ENCODE measurements around the gene SUSD2.
A peak's percentile ranks its signal among the peaks of the same experiment; 100 is the strongest.

The SUSD2 gene

DNA sequence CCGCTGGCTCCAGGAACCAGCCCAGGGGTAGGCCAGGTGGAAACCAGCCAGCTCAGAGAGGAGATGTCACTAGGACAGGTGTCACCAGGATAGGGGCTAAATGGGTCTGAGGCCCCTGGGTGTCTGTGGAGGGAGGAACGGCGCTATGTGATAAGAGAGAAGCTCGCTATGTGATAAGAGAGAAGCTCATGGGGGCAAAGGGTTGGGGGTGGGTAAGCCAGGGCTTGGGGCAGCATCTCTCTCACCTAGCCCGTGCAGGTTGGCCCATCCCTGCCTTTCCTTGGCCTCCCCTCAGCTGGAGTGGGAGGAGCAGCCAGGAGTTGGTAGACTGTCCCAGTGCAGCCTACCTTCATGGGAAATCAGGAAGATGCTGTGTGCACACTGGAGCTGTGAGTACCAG, 26.5 kb upstream of the SUSD2 start:
- DNase-seq: no peak

DNA sequence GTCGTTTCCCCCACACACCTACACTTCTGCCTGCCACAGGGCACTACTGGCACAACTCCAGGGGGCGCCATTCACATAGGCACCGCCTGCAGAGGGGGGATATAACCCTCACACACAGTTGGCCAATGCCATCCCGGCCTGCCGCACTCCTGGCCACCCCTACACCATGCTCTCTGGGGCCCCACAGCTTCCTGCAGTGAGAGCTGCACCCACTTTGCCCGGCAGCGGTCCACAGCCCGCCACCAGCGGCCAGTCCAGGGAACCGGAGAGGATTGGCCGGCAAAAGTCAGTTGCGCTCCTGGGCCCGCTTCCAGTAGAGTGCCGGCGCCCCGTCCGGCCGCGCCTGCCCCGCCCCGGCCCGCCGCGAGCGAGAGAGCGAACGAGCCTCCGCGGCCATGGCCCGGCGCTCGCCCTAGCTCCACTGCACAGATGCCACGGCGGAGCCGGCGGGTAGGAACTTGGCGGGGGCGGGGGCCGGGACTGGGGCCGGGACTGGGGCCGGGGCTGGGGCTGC, 25.6 kb upstream of the SUSD2 start:
- peak; percentile 33 for DNase-seq

DNA sequence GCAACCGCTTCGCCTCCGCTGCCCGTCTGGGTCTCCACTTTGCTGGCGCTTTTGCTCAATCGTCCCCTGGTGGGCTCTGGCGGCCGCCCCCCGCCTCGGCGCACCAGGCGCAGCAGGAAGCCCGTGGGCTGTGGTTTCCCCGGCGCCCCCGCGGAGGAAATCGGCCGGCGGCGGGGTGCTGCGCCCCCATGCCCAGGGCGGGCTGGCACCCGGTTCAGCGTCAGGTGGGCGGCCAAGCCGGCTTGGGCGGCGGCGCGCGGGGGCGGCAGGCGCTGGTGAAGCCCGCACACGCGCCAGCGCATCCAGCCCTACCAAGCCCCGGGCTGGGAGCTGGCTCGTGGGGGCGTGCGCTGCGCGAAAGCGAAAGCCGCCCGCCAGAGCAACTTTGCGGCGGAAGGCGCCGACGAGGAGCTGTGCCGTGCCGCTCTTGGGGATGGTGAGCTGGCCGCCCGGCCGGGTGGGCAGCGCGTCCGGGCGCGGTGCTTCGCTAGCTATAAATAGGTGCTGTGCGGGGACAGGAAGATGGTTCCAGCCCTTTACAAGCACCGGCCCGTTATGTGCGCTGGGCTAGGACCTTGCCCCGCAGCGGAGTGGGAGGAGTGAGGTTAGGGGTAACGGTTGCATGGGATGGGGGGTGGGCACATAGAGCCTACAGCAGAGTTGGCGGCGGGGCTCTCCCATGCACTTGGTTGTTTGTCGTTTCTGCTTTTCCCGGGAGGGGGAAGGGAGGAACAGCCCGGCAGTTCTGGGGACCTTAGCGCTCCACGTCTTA, 25.0 kb upstream of the SUSD2 start:
- DNase-seq: peak; percentile 43

DNA sequence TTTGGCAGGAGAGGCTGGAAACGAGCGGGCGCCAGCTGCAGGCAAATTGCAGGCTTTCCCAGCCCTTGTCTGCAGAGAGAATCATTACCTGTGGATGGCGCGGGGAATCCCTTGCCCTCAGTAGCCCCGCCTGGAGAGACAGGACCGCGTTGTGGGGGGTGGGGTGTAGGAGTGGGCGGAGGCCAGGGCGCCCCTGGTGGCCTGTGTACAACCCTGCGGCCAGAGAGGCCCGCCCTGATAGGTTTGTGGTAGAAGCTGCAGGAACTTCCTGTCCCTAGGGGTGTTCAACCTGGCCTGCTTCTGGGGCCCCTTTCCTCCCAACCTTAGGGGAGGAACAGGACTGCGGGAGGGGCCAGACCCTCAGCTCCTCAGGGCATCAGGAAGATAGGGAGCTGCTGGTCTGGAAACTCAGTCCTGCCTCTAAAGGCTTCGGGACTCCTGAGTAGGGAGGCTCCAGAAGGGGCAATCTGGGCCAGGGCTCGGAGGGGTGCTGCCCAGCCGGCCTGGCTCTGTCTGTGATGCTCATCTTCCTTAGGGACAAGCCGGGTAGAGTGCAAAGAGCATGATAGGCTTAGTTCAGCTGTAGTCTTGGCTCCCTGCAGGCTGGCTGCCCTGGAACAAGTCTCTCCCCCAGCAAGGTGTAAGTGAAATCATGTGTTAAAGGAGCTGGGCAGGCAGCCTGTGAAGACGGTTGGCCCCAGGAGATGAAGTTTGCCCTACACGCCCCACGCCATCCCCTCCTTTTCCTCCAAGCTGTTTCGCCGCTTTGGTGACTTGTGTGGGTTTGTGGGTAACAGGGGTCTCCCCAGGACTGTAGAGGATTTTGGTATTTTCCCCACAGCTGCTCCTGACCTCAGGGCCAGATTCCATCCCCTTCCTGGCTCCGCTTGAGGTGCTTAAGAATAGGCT, 24.1 kb upstream of the SUSD2 start:
- DNase-seq: peak; percentile 90

DNA sequence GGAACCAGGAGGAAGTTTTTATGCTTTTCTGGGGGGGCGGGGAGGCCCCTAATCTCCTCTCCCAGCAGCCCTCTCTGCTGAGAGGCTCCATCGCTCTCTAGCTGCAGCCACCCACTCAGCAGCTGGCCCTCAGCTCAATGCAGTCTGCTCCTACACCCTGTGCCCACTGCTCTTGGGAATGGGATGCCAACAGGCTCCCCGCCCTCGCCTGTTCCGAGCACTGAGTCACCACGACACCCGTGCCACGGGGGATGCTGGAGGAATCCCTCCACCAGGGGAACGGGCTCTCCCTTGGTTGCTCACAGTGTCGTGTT, 23.5 kb upstream of the SUSD2 start:
- no peak for DNase-seq

DNA sequence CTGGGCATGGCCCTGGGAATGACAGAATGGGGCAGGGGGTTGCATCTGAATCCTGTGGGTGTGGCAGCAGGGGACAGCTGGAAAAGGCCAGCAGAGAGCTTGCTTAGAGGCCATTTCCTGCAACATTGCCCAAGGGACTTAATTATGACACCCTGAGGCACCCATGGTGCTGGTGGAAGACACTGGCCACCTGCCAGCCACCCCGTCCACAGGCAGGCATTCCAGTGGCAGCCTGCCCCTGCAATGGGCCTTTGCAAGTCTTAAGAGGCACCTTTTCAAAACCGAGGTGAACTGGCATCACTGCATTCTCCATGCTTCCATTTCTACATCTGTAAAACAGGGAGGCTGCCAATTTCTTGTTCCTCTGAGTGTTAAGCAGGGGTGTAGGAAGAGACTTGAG, 21.6 kb upstream of the SUSD2 start:
- DNase-seq: peak; percentile 14

DNA sequence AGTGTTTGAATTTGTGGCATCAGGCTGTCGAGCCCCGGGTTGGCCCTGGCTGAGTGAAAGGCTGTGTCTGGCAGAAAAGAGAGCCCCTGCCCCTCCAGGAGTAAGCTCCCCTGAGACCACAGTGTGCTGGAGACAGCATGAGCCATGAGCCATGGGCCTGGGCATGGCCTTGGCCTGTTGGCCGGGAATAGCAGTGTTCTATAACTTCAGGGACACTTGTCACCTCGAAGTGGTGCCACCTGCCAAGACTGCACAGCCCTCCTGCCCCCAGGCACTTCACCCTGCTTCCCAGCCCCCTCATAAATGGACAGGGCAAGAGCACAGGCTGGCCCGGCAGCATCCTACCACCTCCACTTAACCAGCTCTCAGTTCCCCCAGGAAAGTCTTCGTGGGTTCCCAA, 20.7 kb upstream of the SUSD2 start:
- no peak for DNase-seq

DNA sequence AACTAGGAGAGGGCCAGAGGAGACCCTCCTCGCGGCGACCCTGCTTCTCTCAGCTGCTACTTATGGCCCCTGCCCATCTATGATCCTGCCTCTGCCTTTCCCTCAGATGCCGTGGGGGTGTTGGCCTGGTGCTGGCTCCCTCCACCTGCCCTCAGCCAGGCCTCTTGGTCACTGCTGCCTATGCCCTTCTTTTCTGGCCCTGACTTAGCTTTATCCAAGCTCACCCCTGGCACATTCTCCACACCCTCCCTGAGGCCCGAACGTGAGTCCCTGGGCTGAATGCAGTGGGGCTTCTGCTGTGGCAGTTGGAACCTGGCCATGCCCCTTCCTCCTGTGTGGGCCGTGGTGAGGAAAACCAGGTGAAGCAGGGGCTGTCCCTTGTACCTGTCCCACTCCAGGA, 19.8 kb upstream of the SUSD2 start:
- no peak for DNase-seq

DNA sequence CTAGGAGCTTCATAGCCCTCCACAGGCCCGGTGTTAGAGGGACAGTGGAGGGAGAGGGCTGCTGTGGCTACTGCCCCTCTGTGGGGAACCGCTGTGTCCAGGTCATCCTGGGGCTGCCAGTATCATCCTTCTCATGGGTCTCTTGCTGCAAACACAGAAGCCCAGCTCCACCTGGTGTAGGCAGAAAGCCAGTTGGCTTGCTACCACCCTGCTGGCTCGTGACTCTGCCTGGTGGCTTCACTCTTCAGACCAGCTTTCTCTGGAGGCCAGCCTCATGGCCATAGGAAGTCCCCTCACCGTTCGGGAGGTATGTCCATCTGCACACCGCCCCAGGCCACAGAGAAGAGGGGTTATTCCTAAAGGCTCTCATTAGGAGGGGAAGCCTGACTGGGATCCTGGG, 19.4 kb upstream of the SUSD2 start:
- DNase-seq: peak; percentile 93

DNA sequence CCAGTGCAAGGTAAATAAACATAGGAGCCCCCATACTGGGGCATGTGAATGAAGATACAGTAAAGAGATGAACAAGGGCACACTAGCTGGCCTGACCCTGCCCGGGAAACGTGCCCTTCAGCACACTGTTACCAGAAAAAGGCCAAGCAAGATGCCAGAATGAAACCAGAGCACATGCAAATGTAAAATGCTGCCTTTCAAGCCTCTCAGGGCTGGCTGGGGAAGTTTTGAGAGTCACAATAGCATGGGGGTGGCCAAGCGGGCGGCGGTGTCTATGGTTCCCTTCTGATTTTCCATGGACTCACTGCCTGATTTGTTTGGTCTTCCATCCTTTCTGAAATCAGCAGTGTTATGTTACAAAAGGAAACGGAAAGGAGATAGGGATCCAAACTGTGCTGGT, 18.9 kb upstream of the SUSD2 start:
- peak; percentile 93 for DNase-seq

DNA sequence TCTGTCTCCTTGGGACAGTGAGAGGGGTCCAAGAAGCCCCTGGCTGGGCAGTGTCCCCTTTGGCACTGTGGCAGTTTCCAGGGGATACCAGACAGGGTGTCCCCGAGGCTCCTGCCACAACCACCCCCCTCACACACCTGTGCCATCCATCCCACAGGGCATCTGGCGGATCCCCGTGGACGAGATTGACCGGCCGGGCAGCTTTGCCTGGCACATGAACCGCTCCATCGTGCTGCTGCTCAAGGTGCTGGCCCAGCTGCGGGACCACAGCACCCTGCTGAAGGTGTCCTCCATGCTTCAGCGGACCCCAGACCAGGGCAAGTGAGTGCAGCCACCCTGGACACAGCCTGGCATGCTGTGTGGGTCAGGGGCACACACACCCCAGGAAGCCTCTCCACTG, 17.0 kb upstream of the SUSD2 start:
- DNase-seq: no peak

DNA sequence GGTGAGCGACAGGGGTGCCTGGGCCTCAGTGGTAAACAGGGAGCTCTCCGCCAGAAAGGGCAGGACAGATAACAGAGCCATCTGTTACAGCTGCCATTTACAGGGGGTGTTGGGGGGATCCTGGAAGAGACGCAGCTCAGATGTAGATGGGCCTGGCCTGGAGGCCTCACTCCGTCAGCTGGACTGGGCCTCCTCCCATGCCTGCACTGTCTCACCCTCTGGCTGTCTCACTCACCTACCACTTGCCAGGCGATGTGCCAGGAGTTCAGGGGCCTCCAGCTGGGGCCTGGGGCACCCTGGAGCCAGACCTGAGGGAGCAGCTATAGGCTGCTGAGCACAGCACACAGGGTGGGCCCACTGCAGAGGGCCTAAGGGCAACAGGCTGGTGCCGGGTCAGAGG, 16.3 kb upstream of the SUSD2 start:
- DNase-seq: peak; percentile 32

DNA sequence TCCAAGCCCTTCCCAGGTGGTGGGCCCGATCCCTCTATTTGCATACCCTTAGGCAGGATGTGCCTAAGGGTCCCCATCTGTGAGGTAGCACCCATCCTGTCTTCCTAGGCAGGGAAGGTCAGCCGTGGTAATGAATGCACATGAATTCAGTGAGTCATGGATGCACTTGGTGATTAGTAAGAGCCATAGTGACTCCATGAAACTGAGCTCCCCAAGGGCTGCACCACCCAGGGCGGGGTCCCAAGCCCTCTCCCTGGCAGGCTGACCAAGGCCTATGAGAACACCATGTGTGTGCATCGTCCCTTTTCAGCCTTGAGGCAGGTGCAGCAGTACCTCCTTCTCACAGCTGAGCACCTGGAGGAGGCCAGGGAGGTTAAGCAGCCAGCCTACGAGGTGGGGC, 15.6 kb upstream of the SUSD2 start:
- no peak for DNase-seq

DNA sequence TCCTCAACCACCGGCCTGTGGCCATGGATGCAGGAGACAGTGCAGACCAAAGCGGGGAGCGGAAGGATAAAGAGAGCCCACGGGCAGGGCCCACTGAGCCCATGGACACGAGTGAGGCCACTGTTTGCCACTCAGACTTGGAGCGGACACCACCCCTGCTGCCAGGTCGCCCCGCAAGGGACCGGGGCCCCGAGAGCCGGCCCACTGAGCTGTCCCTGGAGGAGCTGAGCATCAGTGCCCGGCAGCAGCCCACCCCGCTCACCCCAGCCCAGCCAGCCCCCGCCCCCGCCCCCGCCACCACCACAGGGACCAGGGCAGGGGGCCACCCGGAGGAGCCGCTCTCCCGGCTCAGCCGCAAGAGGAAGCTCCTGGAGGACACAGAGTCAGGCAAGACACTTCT, 14.5 kb upstream of the SUSD2 start:
- no peak for DNase-seq

DNA sequence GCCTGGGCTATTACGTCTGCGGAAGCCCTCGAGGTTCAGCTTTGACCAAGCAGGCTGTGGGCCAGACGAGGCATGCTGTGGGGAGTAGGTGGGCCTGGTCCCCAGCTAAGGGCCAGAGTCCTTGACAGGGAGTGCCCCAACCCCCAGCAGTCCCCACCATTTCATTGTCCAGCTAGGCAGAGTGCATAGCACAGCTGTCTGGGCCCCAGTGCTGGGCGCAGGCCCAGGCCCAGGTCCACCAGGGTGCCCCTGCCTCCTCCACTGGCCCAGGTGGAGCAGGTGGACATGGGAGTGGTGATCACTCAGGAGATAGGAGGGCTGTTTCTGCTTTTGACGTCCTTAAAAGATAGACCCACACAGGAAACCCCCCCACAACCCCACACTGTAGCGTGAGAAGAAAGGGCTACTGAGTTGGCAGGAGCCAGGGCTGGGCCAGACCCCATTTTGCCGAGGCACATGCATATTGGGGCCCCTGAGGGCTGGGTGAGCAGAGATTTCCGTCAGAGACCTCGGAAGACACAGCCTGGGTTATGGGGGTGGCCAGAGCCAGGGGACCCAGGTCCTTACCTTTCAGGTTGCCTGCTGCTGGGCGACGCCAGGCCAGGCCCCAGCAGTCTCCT, 11.7 kb upstream of the SUSD2 start:
- DNase-seq: no peak

DNA sequence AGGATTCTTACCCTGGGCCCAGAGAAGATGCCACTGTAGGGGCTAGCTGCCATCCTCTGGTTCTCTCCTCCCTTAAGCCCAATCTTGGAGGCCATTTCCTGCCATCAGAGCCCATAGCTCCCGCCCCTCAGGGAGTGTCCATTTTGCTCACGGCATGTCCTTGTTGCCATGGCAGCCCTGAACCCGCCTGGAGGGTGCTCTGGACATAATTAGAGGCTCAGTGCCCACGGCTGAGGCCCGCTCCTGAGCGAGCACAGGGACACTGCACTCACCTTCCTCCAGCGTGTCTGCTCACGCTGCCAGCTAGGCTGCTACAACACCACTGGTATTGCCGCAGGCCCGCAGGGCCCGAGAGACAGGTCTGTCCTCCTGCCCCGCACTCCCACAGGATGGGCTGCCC, 11.1 kb upstream of the SUSD2 start:
- DNase-seq: no peak

DNA sequence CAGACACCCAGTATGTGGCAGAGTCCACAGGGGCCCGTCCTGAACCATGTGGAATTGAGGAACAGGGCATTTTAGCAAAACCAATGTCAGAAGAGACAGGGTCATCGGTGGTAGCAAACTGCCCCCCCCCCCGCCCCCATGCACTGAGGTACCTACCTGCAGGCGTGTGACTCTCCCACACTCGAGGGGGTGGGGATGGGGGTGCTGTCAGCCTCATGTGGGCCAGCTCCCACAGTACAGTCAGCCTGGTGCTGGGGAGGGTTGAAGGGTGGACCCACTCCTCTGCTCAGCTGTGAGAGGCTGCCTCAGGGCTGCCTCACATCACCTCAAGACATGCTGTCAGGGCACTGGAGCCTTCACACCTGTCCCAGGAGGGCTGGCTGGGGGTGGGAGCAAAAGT, 10.7 kb upstream of the SUSD2 start:
- DNase-seq: no peak

DNA sequence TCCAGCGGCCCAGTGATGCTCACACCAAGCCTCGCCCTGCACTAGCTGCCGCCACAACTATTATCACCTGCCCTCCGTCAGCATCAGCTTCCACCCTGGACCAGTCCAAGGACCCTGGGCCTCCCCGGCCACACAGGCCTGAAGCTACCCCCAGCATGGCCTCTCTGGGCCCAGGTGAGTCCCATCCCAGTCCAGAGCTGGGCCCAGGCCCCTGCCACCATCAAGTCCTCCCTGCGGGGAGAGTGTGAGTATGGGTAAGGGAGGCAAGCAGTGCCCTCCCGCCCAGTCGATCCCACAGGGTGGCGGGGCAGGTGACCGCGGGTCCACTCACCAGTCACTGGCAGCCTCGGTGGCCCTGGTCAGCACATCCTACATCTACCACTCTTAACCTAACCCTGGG, 9.5 kb upstream of the SUSD2 start:
- no peak for DNase-seq

DNA sequence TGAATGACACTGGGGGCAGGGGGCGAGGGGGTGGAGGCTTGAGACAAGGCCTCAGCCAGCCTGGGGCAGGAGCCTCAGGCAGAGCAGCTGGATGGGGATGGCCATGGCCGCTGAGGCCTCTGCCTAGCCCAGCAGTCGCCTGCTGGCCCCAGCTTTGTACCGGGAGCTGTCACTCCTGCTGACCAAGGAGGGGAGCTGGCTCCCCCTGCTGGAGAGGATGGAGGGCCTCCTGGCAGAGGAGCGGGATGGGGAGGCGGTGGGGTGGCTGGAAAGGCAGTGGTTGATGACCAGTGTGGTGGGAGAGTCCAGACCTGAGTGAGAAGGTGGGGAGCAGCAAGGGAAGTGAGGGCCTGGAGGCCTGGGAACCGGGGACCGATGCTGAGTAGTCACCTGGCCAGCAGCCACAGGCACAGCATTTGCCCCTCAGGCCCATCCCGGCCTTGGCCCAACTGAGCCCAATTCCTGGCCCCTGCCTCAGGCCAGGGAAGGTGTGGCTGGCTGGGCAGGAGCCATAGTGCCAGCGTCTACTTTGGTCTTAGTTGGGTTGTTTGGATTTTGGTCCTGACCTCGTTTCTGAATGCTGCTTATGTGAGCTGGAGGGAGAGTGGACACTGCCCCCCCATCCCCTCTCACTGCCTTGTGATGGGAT, 6.0 kb upstream of the SUSD2 start:
- DNase-seq: peak; percentile 33

DNA sequence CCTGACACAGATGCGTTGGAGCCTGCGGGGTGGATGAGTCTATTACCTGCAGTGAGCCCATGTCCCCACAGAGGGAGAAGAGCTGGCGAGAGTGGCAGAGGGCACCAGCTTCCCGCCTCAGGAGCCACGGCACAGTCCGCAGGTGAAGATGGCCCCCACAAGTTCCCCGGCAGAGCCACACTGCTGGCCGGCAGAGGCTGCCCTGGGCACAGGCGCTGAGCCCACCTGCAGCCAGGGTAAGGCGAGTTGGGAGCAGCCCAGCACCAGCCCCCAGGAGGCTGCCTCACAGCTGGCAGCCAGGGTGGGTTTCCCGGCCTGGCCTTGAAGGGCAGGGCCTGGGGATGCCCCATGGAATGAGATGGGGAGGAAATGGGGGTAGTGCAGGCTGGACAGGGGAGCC, 5.2 kb upstream of the SUSD2 start:
- DNase-seq: no peak

DNA sequence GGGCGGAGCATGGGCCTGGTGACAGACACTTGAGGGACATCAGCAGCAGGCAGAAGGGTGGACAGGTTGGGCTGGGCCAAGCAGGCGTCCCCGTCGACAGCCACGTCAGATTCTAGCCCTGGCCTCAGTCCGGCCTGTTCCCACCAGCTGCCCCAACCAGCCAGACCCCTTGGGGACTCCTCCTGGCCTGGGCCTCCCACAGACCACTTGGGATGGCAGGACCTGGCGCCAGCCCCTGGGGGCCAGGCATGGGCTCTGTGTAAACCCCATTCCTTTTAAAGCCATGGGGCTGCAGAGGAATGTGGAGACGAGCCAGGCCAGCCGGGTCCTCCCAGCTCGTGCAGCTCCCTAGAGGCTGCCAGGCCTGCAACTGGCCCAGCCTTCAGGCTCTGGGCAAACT, 4.7 kb upstream of the SUSD2 start:
- no peak for DNase-seq

DNA sequence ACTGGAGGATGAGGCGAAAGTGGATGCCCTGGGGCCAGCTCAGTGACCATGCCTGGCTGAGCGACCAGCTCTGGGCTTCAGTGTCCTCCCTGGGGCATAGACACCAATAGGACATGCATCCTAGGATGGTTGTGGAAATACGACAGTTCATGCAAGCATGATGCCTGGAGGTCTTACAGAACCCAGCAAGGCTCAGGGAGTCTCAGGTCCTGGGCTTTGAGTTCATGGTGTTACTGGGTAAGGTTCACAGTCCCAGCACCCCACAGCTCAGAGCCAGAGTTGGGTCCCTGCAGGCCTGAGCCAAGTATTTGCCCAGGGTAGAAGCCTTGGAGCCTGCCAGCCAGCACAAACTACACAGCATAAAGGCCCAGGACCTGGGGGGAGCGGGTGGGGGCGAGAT, 4.2 kb upstream of the SUSD2 start:
- no peak for DNase-seq

DNA sequence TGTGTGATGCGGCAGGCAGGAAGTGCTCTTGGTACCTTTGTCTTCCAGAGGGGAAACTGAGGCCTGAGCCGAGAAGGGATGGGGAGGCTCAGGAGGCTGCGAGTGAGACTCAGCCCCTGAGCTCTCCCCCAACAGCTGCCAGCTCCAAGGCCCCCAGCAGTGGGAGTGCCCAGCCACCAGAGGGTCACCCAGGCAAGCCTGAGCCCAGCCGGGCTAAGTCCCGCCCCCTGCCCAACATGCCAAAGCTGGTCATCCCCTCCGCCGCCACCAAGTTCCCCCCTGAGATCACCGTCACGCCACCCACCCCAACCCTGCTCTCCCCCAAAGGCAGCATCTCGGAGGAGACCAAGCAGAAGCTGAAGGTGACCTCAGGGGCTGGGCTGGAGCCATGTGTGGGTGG, 3.8 kb upstream of the SUSD2 start:
- DNase-seq: no peak
